HFF-Myc (cell line): Measurements from ENCODE around the gene CDK18.

Experiments
- DNase-seq: peaks from one replicate; pipeline ENCODE4 v3.0.0-alpha.2; 2011; ENCODE audit warnings: low read depth; ENCODE audit errors: extremely low read depth
- H3K4me3 ChIP-seq: replicated peaks from 2 replicates; pipeline ENCODE4 v1.5.1; 2011; ENCODE audit warnings: low read depth, mild to moderate bottlenecking, control low read depth, low read length
- CTCF ChIP-seq: IDR thresholded peaks from 2 replicates; pipeline ENCODE4 v1.5.1; 2012; ENCODE audit warnings: mild to moderate bottlenecking, low read depth, low read length, control low read depth; ENCODE audit errors: missing control alignments

CDK18 gene

GRCh38 chr1:205522692-205523091, 18.2 kb downstream of the CDK18 start:
- DNase-seq = no peak
- TF ChIP-seq CTCF = no peak

GRCh38 chr1:205523261-205523890, 18.9 kb downstream of the CDK18 start:
- no peak for DNase-seq
- no peak overlapping the region for H3K4me3 ChIP-seq
- TF ChIP-seq CTCF = no peak

More at GRCh38 chr1:205522692-205523091, 18.2 kb downstream of the CDK18 start:
- no peak overlapping the region for H3K4me3 ChIP-seq

GRCh38 chr1:205523891-205524793, 19.7 kb downstream of the CDK18 start:
- H3K4me3 ChIP-seq = no peak overlapping the region
- TF ChIP-seq CTCF = peak; percentile 81
- DNase-seq = peak; percentile 55

- no peak overlapping the region for H3K4me3 ChIP-seq
- DNase-seq = no peak
- no peak for TF ChIP-seq CTCF
These were observed 20.3 kb downstream of the CDK18 start for GRCh38 chr1:205524794-205525101.

GRCh38 chr1:205525495-205526285, 21.2 kb downstream of the CDK18 start:
- TF ChIP-seq CTCF = no peak
- no peak overlapping the region for H3K4me3 ChIP-seq
- DNase-seq = no peak

- H3K4me3 ChIP-seq = no peak overlapping the region
- DNase-seq = no peak
- TF ChIP-seq CTCF = no peak
These were observed 22.0 kb downstream of the CDK18 start for GRCh38 chr1:205526431-205526830.
